ENCODE results near the gene RNPEPL1.

RNPEPL1 gene

GRCh38 chr2:240628507-240628807 is 60.2 kb downstream of the RNPEPL1 start:
- no peak for DNase-seq

GRCh38 chr2:240628808-240629618 is 60.7 kb downstream of the RNPEPL1 start:
- no peak for DNase-seq

- no peak for DNase-seq
Observed at GRCh38 chr2:240629619-240629967, 61.3 kb downstream of the RNPEPL1 start.

- DNase-seq = no peak
Observed at GRCh38 chr2:240629968-240630770, 61.9 kb downstream of the RNPEPL1 start.

Data from EL (cell line).